ENCODE data around the gene LGR6. TPM values are rescaled to one million over a fixed set of nuclear protein-coding genes. Genes with fewer than 3 reads are reported as not detected.

Gene LGR6
- total and polyA plus RNA-seq, 10 of the 15 experiments (the other 5 are each of a cell fraction or from before 2014, with no cell fraction given), result not detected

GRCh38 chr1:202150602-202151001, 43.0 kb upstream of the LGR6 start:
- intact Hi-C loops (cut with micrococcal nuclease; ENCODE audit: unreplicated experiment), result no loop called here
- TF ChIP-seq NFIC (IDR thresholded peaks at IDR 0.05; ENCODE audit: low read depth, low read length), result no peak
- TF ChIP-seq EED (IDR thresholded peaks at IDR 0.05; ENCODE audit: low read depth), result no peak
- TF ChIP-seq ETV6 (conservative IDR thresholded peaks at IDR 0.05 in 1 of 2, IDR thresholded peaks at IDR 0.05 in 1 of 2; ENCODE audit: borderline replicate concordance in 1 of 2, low read depth in 1 of 2), result no peak
- TF ChIP-seq SMAD1 (IDR thresholded peaks at IDR 0.05; ENCODE audit: low read depth, partially characterized antibody), result no peak
- TF ChIP-seq, protein P1, sequence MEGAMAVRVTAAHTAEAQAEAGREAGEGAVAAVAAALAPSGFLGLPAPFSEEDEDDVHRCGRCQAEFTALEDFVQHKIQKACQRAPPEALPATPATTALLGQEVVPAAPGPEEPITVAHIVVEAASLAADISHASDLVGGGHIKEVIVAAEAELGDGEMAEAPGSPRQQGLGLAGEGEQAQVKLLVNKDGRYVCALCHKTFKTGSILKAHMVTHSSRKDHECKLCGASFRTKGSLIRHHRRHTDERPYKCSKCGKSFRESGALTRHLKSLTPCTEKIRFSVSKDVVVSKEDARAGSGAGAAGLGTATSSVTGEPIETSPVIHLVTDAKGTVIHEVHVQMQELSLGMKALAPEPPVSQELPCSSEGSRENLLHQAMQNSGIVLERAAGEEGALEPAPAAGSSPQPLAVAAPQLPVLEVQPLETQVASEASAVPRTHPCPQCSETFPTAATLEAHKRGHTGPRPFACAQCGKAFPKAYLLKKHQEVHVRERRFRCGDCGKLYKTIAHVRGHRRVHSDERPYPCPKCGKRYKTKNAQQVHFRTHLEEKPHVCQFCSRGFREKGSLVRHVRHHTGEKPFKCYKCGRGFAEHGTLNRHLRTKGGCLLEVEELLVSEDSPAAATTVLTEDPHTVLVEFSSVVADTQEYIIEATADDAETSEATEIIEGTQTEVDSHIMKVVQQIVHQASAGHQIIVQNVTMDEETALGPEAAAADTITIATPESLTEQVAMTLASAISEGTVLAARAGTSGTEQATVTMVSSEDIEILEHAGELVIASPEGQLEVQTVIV (IDR thresholded peaks at IDR 0.05; ENCODE audit: borderline replicate concordance, partially characterized antibody), result no peak
- TF ChIP-seq YBX1 (IDR thresholded peaks at IDR 0.05), result no peak
- no peak for TF ChIP-seq ELK1 (IDR thresholded peaks at IDR 0.05; ENCODE audit: low read depth, low read length)
- TF ChIP-seq MEF2B (IDR thresholded peaks at IDR 0.05; ENCODE audit: partially characterized antibody, poor library complexity, severe bottlenecking), result no peak
- TF ChIP-seq, protein P2, sequence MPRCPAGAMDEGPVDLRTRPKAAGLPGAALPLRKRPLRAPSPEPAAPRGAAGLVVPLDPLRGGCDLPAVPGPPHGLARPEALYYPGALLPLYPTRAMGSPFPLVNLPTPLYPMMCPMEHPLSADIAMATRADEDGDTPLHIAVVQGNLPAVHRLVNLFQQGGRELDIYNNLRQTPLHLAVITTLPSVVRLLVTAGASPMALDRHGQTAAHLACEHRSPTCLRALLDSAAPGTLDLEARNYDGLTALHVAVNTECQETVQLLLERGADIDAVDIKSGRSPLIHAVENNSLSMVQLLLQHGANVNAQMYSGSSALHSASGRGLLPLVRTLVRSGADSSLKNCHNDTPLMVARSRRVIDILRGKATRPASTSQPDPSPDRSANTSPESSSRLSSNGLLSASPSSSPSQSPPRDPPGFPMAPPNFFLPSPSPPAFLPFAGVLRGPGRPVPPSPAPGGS (IDR thresholded peaks at IDR 0.05; ENCODE audit: borderline replicate concordance, insufficient read depth, low read depth, low read length, poor library complexity, severe bottlenecking), result no peak
- TF ChIP-seq, protein P3, sequence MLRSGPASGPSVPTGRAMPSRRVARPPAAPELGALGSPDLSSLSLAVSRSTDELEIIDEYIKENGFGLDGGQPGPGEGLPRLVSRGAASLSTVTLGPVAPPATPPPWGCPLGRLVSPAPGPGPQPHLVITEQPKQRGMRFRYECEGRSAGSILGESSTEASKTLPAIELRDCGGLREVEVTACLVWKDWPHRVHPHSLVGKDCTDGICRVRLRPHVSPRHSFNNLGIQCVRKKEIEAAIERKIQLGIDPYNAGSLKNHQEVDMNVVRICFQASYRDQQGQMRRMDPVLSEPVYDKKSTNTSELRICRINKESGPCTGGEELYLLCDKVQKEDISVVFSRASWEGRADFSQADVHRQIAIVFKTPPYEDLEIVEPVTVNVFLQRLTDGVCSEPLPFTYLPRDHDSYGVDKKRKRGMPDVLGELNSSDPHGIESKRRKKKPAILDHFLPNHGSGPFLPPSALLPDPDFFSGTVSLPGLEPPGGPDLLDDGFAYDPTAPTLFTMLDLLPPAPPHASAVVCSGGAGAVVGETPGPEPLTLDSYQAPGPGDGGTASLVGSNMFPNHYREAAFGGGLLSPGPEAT (IDR thresholded peaks at IDR 0.05; ENCODE audit: low read depth), result no peak
- TF ChIP-seq CHD4 (IDR thresholded peaks at IDR 0.05), result no peak
- TF ChIP-seq, protein P4, sequence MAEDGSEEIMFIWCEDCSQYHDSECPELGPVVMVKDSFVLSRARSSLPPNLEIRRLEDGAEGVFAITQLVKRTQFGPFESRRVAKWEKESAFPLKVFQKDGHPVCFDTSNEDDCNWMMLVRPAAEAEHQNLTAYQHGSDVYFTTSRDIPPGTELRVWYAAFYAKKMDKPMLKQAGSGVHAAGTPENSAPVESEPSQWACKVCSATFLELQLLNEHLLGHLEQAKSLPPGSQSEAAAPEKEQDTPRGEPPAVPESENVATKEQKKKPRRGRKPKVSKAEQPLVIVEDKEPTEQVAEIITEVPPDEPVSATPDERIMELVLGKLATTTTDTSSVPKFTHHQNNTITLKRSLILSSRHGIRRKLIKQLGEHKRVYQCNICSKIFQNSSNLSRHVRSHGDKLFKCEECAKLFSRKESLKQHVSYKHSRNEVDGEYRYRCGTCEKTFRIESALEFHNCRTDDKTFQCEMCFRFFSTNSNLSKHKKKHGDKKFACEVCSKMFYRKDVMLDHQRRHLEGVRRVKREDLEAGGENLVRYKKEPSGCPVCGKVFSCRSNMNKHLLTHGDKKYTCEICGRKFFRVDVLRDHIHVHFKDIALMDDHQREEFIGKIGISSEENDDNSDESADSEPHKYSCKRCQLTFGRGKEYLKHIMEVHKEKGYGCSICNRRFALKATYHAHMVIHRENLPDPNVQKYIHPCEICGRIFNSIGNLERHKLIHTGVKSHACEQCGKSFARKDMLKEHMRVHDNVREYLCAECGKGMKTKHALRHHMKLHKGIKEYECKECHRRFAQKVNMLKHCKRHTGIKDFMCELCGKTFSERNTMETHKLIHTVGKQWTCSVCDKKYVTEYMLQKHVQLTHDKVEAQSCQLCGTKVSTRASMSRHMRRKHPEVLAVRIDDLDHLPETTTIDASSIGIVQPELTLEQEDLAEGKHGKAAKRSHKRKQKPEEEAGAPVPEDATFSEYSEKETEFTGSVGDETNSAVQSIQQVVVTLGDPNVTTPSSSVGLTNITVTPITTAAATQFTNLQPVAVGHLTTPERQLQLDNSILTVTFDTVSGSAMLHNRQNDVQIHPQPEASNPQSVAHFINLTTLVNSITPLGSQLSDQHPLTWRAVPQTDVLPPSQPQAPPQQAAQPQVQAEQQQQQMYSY (CRISPR knock-in tag; IDR thresholded peaks at IDR 0.05), result no peak

More at GRCh38 chr1:202150602-202151001, 43.0 kb upstream of the LGR6 start:
- no TSS peak for BruUV-seq (replicated peaks)
- H3K79me2 ChIP-seq (ENCODE audit: control insufficient read depth, insufficient read depth, low read length), result no peaks in the 10 kb centered on the region
- no peak overlapping the region for H3K4me2 ChIP-seq (ENCODE audit: control insufficient read depth, insufficient read depth)
- ChIA-PET POLR2A (no interaction called here), RAD21 (ENCODE audit: unreplicated experiment) (no interaction called here), SMC1A (ENCODE audit: uncharacterized antibody, unreplicated experiment) (no interaction called here), CTCF (interaction anchor here (0.7 kb wide), 1 partner anchor 33 kb away, joined by 3 read pairs; no protein-coding TSS in a partner anchor)
- no peak overlapping the region for H2AFZ ChIP-seq (ENCODE audit: control insufficient read depth, low read depth, low read length)
- DNase-seq (ENCODE audit: low read depth, low spot score) (no peak), FAIRE-seq (no peak), ATAC-seq (no peak)
- no peaks in the 10 kb centered on the region for H3K27me3 ChIP-seq (replicated peaks in 1 of 2; ENCODE audit: control insufficient read depth in 2 of 2, insufficient read depth in 2 of 2, low read length in 1 of 2)
- no peaks in the 10 kb centered on the region for H3K9me3 ChIP-seq (replicated peaks; ENCODE audit: control insufficient read depth, insufficient read depth, low read length)
- 91% methylated on average over 8 of the region's 8 CpGs for WGBS (ENCODE audit: insufficient coverage, insufficient replicate concordance, low lambda C conversion rate, missing lambda C conversion rate)
- no peaks in the 10 kb centered on the region for H4K20me1 ChIP-seq (ENCODE audit: control insufficient read depth, insufficient read depth)
- in situ Hi-C loops (cut with MboI), result no loop called here
- peaks cover 31 to 40% of the 10 kb centered on the region in 2 experiments; a peak in 3 of 4 replicates for H3K36me3 ChIP-seq (ENCODE audit: control insufficient read depth in 2 of 2, insufficient read depth in 2 of 2, low read length in 1 of 2)
- H3K4me1 ChIP-seq (ENCODE audit: control insufficient read depth, insufficient read depth, low read length), result peaks cover 8% of the 10 kb centered on the region
- no peak overlapping the region for H3K9ac ChIP-seq (ENCODE audit: control insufficient read depth, insufficient read depth, low read length)
- no peak overlapping the region for H3K27ac ChIP-seq (ENCODE audit: control insufficient read depth, insufficient read depth)
- no peak overlapping the region for H3K4me3 ChIP-seq
